SU-DHL-6 (cell line): ENCODE data around the gene RPS27L.

Experiments
- EZH2phosphoT487 ChIP-seq: fragments of 200-600 bp; sonication (generic), shearing (Covaris generic); conservative IDR thresholded peaks from 2 replicates; pipeline ENCODE4 v1.6.1; 2018; ENCODE audit warnings: mild to moderate bottlenecking, antibody characterized with exemption, low read length, moderate library complexity, mixed read lengths
- TF ChIP-seq, protein P1 (sequence below): fragments of 200-600 bp; sonication (generic); IDR thresholded peaks from one replicate; pipeline ENCODE4 v1.5.1; 2017; ENCODE audit warnings: antibody characterized with exemption, mild to moderate bottlenecking, low read length, moderate library complexity; ENCODE audit not compliant: insufficient read depth, poor library complexity, severe bottlenecking

DNA sequence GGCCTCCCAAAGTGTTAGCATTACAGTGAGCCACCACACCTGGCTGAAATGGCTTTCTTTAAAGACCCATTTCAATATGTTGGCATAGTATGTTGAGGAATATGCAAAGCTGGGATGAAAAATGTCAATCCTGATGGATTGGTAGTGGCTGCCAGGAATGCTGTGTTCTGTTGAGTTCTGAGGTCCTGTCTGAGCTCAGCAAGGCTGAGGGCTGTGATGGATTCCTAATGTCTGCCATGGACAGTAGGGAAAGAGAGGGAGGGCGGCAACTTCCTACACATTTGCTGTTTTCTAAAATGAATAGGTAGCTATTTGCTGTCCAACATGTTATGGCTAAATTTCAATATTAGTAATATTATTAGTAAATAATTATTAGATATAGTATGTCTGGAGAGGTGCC, 40.3 kb upstream of the RPS27L start:
- TF ChIP-seq, protein P1, sequence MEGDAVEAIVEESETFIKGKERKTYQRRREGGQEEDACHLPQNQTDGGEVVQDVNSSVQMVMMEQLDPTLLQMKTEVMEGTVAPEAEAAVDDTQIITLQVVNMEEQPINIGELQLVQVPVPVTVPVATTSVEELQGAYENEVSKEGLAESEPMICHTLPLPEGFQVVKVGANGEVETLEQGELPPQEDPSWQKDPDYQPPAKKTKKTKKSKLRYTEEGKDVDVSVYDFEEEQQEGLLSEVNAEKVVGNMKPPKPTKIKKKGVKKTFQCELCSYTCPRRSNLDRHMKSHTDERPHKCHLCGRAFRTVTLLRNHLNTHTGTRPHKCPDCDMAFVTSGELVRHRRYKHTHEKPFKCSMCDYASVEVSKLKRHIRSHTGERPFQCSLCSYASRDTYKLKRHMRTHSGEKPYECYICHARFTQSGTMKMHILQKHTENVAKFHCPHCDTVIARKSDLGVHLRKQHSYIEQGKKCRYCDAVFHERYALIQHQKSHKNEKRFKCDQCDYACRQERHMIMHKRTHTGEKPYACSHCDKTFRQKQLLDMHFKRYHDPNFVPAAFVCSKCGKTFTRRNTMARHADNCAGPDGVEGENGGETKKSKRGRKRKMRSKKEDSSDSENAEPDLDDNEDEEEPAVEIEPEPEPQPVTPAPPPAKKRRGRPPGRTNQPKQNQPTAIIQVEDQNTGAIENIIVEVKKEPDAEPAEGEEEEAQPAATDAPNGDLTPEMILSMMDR, result no peak
- no peak for TF ChIP-seq EZH2phosphoT487
